NCI-H510A (cell line): Measurements from ENCODE around the gene TAF6L.
"Not testable (repeated sequence)": the region's sequence is repeated elsewhere in the genome, so short reads cannot be mapped to it uniquely, and the experiment has no call there.

ENCODE experiments used
- DNase-seq: peaks from one replicate; lab custom pipeline; 2025; lab: John Stamatoyannopoulos, UW

The TAF6L gene

DNA sequence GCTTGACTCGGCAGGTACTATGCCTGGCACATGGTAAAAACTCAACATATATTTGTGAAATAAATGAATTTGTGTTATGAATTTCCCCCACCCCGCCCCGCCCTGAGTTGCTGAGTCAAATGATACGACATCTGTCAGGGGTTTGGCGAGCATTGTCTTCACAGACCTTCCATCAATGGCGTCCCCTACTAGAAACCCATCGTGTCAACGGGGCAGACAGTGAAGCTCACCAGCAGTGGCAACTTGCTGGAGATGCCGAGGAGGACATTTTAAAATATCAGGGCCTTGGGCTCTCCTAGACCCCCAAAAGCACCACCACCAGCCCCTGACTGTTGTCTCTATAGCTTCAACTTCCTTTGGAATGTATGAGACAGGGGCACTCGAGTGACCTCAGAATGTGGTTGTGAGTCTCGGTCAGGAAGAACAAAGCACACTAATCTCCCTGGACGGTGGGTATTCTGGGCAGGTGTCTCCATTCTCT, 34.8 kb downstream of the TAF6L start:
- no peak for DNase-seq

DNA sequence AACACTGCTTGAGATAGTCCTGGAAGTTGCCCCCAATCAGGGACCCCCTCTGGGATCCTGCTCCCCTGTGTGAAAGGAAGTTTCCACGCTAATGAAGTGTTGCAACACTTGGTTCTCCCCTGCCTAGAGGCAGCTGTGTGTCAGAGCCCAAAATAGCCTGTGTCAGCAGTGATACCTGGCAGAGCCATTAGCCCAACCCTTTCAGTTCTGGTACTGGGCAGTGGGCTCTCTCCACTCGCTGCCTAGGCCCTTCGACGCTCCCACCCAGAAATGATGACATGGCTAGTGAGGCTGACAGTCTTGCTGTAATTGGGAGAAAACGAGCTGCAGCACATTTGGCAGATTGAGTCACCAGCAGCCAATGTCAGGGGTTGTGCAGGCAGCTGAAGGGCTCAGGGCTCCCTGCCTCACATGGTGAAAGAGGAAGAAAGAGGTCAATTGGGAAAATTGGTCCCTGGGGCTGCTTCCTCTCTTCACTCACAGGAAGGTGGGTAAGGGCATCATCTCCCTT, 35.5 kb downstream of the TAF6L start:
- no peak for DNase-seq

DNA sequence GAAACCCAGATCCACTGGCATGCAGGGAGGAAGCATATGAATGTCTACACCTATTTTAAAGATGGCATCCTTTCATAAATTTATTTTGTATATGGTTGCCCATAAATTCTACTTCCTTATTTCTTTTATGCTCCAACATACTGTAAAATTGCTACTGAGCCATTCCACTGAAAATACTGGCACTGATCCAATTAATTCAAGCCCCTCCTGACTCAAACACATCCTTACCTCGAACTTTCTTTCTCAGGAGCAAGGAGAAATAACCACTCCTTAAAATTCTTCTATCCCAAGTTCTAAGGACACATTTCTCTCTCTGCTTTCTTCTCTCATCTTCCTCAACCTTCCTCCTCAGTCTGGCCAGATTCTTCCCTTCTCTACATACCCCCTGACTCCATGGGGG, 39.6 kb downstream of the TAF6L start:
- DNase-seq = no peak

DNA sequence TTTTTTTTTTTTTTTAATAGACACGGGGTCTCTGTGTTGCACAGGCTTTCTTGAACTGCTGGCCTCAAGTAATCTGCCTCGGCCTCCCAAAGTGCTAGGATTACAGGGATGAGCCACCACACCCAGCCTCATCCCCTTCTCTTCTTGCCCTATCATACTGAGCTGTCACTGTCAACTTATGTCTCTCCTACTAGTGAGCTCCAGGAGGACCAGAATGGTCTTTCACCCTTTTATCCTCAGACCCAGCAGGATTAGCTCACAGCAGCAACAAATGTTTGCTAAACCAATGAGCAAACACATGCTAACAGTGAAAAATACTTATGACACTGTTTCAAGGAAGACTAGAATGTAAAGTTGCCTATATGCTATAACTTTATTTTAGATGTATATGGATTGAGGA, 40.5 kb downstream of the TAF6L start:
- DNase-seq = no peak

DNA sequence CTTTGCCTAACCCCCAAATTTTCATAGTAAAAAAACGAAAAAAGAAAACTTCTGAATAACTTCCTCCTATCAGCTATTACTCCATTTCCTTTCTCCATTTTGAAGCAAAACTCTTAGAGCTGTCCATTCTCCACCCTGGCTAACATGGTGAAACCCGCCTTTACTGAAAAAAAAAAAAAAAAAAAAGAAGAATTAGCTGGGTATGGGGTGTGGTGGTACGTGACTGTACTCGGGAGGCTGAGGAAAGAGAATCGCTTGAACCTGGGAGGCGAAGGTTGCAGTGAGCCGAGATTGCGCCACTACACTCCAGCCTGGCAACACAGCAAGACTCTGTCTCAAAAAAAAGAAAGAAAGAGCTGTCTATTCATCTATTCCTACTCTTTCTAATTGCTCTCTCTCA, 45.4 kb downstream of the TAF6L start:
- DNase-seq = no peak

DNA sequence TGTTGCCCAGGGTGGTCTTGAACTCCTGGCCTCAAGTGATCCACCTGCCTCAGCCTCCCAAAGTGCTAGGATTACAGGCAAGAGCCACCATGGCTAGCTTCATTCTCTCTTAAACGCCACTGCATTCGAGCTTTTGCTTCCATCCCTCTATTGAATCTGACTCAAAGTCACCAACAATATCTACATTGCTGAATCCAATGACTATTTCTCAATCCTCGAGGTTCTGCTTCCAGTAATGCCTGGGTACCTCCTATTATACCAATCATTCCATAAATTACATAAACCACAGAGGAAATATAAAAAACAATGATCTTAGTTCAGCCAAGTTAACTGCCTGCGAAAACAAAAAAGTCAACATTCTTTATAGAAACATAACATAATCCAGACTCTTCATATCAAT, 45.9 kb downstream of the TAF6L start:
- DNase-seq = no peak

DNA sequence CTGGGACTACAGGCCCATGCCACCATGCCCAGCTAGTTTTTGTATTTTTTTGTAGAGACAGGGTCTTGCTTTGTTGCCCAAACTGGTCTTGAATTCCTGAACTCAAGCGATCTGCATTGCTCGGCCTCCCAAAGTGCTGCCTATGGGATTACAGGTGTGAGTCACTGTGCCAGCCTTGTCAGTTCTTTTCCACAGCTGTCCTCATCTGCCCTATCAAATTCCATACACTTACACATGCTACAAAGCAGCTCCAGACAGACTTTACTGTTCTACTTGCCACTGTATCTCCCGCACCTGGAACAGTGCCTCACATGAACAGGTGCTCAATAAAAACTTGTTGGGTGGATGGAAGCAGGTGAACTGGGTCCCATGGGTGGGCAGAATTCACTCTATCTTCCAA, 52.5 kb downstream of the TAF6L start:
- no peak for DNase-seq

DNA sequence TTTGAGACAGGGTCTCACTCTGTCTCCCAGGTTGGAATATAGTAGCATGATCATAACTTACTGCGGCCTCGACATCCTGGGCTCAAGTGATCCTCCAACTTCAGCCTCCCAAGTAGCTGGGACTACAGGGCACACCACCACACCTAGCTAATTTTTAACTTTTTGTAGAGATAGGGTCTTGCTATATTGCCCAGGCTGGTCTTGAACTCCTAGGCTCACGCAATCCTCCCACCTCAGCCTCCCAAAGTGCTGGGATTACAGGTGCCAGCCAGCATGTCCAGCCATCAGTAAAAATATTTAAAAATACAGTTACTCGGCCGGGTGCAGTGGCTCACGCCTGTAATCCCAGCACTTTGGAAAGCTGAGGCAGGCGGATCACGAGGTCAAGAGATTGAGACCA, 56.9 kb downstream of the TAF6L start:
- not testable (repeated sequence) for DNase-seq

DNA sequence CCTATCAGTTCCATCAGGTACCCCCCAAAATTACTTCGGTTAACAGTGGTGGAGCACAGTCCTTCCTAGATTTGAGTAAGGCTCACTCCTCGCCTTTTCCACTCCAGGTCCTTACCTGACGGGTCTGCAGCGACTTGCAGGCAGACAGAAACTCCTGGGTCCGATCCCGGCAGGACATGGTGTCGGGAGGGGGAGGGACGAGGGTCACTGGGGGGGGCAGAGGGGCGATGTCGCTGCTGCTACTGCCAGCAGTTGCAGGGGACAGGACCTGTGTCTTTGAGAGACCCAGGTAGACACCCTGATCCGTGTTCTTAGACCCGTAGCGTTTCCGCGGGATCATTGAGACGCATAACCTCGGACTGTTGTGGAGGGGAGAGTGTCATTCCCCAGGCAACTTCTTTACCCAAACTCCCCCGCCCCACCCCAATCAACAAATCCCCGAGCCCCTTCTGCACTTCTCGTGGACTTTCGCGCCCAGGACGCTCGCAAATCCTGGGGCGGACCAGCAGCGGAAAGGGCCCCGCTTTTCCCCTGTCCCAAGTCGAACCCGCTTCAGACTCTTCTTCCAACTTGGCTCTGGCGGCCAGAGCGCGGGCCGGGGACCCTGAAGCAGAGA, 59.8 kb downstream of the TAF6L start:
- no peak for DNase-seq

DNA sequence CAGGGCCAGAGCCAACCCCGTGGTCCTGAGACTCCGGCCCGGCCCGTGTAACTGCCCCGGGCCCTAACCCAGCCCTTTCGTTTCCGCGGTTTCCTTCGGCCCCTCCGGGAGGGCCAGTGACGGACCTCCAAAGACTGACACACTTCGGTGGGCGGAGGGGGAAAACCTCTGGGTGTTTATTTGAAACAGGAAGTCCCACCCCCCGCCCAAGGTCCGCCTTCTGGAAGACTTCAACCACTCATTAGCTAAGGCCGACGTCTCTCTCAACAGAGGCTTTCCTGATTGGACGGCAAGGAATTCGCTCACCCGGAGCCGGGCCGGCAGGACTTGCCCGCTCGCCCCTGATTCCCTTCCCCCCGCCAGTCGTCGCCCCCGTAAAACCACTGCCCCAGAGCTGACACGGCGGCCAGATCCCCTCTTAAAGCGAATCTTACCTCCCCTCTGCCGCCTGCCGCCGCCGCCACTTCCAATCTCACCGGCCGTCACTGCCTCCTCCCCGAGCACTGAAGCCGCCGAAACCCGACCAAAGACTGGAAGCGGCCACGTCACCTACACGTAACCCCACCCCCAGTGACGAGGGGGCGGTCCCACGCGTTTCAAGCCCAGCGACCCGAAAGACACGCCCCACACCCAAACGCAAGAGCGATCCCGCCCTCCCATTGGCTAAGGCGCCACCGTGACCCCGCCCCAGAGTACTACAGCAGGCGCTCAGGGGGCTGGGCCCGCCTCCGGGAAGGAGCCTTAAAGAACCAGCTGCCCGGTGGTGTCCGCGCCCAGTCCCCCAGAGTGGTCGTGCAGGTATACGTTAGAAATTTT, 60.5 kb downstream of the TAF6L start, which contains the start of gene STX5:
TSS of gene STX5 (minus strand) at position 532 of the 816 bp plus-strand sequence. CDS start 808 bp downstream, outside the sequence.
- DNase-seq = peak; percentile 96

DNA sequence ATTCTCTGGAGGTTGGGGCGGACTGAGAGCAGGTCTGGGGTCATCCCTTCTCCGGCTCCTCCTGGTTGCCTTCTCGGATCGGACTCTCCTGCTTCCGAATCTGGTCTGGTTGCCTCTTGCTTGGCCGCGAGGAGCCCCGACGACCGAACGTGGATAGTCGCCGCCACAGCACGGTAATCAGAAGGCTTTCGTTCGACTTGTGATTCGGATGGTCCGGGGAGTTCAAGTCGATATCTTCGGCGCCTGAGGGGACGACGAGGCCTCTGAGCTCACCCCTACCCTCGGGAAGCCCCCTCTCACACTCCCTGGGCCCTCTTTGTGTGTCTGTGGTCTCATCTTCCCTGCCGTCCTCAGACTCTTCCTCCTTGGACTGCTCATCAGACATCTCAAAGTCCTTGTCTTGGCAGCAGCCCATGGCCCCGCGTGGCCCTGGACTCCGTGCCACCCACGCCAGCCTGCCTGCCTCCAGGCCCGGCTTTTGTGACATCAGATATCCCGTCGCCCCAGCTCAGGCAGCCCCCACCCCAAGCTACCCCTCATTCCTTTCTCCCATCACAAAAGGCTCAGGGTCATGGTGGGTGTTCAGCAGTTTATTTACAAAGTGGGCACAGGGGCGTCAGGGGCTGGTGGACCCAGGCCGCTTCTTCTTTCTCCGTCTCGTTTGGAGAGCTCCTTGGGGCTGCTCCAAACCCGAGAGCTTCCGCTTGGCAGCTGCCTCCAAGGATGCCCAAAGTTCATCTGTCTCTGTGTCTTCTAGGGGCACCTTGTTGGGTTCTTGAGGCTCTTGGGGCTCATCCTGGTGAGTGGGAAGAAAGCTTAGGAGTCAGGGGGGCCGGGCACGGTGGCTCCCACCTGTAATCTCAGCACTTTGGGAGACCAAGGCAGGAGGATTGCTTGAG, 61.4 kb downstream of the TAF6L start, which contains the start of gene TEX54:
TSS of gene TEX54 (minus strand) at position 506 of the 899 bp plus-strand sequence.
- DNase-seq = no peak

DNA sequence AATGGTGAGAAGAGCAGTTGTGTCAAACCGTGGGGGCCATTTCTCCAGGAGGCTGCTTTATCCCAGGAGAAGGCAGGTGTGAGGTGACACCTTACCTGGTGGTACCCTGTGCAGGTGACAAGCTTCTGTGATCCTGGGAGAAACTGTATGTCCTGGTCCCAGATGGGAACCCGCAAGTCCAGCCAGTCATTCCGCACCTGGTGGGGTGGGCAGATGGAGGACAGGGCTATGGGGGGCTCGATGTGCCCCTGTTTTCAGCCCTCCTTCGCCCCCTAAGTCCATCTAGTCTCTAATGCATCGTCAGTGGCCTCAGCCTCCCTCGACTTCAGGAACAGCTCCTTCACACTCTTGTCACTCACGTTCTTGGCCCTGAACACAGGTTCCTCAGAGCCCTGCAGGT, 64.1 kb downstream of the TAF6L start:
- DNase-seq = no peak
